NB4 (cell line): ENCODE results near the gene LRRTM2.
"Not testable (repeated sequence)": the region's sequence is repeated elsewhere in the genome, so short reads cannot be mapped to it uniquely, and the experiment has no call there.

ENCODE experiments used
- DNase-seq: peaks from one replicate; pipeline ENCODE4 v3.0.0; 2010; ENCODE audit warnings: low read depth
- H3K4me3 ChIP-seq: one replicate; pipeline ENCODE4 v1.5.1; 2011; ENCODE audit warnings: mild to moderate bottlenecking, low read depth, low read length, moderate library complexity
- CTCF ChIP-seq: IDR thresholded peaks from one replicate; pipeline ENCODE4 v1.5.1; 2012; ENCODE audit warnings: low read depth, low read length
- MYC ChIP-seq: IDR thresholded peaks from 2 replicates; pipeline ENCODE4 v1.6.1; 2011; ENCODE audit warnings: low read depth, low read length
- POLR2A ChIP-seq: IDR thresholded peaks from 2 replicates; pipeline ENCODE4 v1.6.1; 2011; ENCODE audit warnings: mild to moderate bottlenecking; ENCODE audit not compliant: insufficient read length; ENCODE audit errors: extremely low read depth
- TF ChIP-seq, protein P1 (sequence below): IDR thresholded peaks from 2 replicates; pipeline ENCODE4 v1.6.1; 2011; ENCODE audit warnings: low read depth, low read length

LRRTM2 gene, protein sequence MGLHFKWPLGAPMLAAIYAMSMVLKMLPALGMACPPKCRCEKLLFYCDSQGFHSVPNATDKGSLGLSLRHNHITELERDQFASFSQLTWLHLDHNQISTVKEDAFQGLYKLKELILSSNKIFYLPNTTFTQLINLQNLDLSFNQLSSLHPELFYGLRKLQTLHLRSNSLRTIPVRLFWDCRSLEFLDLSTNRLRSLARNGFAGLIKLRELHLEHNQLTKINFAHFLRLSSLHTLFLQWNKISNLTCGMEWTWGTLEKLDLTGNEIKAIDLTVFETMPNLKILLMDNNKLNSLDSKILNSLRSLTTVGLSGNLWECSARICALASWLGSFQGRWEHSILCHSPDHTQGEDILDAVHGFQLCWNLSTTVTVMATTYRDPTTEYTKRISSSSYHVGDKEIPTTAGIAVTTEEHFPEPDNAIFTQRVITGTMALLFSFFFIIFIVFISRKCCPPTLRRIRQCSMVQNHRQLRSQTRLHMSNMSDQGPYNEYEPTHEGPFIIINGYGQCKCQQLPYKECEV

DNA sequence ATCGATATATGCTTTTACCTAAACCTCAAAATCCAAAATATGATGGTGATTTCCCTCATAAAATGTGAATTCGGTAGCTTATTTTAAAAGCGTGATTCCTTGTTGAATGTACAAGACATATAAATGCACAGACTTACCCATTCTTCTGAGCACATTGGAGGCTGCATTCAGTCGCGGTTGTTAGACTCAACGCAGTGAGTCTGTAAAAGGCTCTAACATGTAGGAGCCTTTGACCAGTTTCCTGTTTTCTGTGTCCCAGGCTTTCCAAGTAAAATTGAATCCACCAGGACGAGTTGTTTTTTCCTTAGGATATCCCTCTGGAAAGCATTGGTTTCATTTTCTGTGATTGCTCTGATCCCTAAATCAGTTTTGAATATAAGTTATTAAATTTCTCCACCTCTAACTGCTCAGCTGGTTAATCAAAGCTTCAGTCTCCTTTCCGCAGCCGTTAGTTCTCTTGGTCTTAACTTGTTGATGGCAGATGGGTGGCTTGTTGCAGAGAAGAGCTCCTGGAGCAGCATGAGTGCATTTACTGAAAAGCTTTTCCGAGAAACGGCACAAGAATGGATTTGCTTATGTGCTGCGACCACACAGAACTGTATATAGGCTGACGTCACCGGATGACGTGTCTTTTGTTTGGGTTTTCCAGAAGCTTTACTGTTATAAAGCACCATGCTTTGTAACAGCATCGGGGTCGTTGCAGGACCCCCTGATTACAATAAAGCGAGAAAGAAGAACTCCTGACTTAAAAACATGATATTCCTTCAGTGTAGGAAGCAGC lies at the start of gene LRRTM2:
Gene LRRTM2, minus strand, starts transcription at position 565 of the 781 bp plus-strand sequence. Its CDS starts 424 bp downstream, at position 141.
- no peak for DNase-seq
- TF ChIP-seq CTCF: no peak
- no peak for TF ChIP-seq MYC
- no peak for TF ChIP-seq POLR2A
- TF ChIP-seq, protein P1, sequence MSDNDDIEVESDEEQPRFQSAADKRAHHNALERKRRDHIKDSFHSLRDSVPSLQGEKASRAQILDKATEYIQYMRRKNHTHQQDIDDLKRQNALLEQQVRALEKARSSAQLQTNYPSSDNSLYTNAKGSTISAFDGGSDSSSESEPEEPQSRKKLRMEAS: no peak
- H3K4me3 ChIP-seq: no peak within 1 kb of the TSS

- no peak for DNase-seq
- no peak overlapping the region for H3K4me3 ChIP-seq
- TF ChIP-seq CTCF: no peak
- no peak for TF ChIP-seq POLR2A
- TF ChIP-seq MYC: no peak
- TF ChIP-seq, protein P1: no peak
These were observed 47.4 kb upstream of the LRRTM2 start for GRCh38 chr5:138922494-138922893.

DNA sequence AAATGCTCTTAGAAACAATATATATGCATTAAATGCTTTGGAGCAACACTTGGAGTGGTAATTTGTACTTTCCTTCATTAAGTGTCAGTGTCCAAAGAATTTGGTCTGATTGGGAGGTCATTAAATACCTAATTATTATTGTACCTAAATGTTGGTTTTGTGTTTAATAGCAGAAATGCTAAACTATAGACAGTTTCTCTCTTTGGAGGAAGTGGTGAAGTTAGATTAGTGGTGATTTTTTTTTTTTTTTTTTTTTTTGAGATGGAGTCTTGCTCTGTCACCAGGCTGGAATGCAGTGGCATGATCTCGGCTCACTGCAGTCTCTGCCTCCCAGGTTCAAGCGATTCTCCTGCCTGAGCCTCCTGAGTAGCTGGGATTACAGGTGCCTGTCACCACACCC lies 46.2 kb upstream of the LRRTM2 start:
- not testable (repeated sequence) for H3K4me3 ChIP-seq, DNase-seq

GRCh38 chr5:138920181-138920580 lies 45.0 kb upstream of the LRRTM2 start:
- no peak overlapping the region for H3K4me3 ChIP-seq
- DNase-seq: no peak
- TF ChIP-seq, protein P1: no peak
- TF ChIP-seq MYC: no peak
- no peak for TF ChIP-seq POLR2A
- TF ChIP-seq CTCF: no peak

GRCh38 chr5:138918686-138919085 lies 43.6 kb upstream of the LRRTM2 start:
- H3K4me3 ChIP-seq: no peak overlapping the region
- TF ChIP-seq CTCF: no peak
- TF ChIP-seq POLR2A: no peak
- no peak for DNase-seq

- TF ChIP-seq, protein P1: no peak
- TF ChIP-seq MYC (no peak), POLR2A (no peak), CTCF (no peak)
- no peak for DNase-seq
- H3K4me3 ChIP-seq: no peak overlapping the region
These were observed 39.2 kb upstream of the LRRTM2 start for GRCh38 chr5:138914338-138914737.
